ENCODE measurements around the gene CHP1.
"Not testable (repeated sequence)": the region's sequence is repeated elsewhere in the genome, so short reads cannot be mapped to it uniquely, and the experiment has no call there.

Gene CHP1

DNA sequence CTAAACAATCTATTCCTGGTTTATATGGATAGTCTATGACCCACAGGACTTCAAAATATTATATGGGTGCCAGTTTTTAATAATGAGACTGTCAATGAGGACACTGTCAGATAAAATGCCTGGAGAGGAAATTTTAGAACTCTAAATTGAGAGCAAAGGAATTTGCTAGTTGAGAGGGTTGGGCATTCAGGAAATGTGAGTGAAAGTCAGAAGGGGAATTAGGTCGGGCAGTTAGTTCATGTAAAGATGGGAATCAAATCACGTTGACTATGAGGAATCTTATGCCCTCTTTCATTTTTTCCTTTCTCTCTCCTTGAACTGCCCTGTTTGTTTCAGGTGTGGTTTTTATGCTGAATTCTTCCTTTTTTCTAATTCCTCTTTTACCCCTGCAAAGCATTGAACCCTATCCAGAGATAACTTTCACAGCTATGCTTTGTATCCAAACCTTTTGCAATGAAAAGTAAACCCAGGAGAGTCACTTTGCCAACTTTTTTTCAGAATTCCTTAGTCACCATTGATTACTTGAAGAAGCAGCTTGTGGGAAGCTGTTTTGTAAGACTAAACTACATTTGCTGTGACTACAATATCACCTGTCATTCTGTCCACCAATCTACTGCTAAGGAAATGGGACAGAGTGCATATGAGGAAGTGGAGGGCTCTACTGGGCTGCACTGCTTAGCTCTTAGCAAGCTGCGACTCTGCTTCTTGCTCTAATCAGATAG is 27.8 kb downstream of the CHP1 start:
- H3K27ac ChIP-seq = peak overlapping the region; percentile 42
- TF ChIP-seq, protein P1, sequence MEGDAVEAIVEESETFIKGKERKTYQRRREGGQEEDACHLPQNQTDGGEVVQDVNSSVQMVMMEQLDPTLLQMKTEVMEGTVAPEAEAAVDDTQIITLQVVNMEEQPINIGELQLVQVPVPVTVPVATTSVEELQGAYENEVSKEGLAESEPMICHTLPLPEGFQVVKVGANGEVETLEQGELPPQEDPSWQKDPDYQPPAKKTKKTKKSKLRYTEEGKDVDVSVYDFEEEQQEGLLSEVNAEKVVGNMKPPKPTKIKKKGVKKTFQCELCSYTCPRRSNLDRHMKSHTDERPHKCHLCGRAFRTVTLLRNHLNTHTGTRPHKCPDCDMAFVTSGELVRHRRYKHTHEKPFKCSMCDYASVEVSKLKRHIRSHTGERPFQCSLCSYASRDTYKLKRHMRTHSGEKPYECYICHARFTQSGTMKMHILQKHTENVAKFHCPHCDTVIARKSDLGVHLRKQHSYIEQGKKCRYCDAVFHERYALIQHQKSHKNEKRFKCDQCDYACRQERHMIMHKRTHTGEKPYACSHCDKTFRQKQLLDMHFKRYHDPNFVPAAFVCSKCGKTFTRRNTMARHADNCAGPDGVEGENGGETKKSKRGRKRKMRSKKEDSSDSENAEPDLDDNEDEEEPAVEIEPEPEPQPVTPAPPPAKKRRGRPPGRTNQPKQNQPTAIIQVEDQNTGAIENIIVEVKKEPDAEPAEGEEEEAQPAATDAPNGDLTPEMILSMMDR (conservative IDR thresholded peaks at IDR 0.05) = no peak

- peak overlapping the region; percentile 42 for H3K27ac ChIP-seq
- TF ChIP-seq, protein P1 (conservative IDR thresholded peaks at IDR 0.05) = no peak
Observed at GRCh38 chr15:41259546-41260189, 28.6 kb downstream of the CHP1 start.

GRCh38 chr15:41260924-41261323 is 29.9 kb downstream of the CHP1 start:
- not testable (repeated sequence) for H3K27ac ChIP-seq

DNA sequence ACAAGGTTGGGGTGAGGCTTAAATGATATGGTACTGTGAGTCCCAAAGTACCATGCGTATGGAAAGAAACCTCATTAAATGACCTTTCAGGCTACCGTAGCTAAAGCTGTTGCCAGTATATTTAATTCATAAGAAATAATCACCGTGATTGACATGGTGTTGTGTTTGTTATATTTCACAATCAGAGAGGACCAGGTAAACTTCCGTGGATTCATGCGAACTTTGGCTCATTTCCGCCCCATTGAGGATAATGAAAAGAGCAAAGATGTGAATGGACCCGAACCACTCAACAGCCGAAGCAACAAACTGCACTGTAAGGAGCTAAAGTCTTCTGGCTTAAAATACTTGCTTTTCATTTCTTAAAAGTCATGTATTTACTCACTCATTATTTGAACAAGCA is 31.5 kb downstream of the CHP1 start:
- TF ChIP-seq, protein P1 (conservative IDR thresholded peaks at IDR 0.05) = no peak
- H3K27ac ChIP-seq = no peak overlapping the region

GRCh38 chr15:41263891-41264351 is 32.9 kb downstream of the CHP1 start:
- H3K27ac ChIP-seq = no peak overlapping the region
- TF ChIP-seq, protein P1 (conservative IDR thresholded peaks at IDR 0.05) = no peak

DNA sequence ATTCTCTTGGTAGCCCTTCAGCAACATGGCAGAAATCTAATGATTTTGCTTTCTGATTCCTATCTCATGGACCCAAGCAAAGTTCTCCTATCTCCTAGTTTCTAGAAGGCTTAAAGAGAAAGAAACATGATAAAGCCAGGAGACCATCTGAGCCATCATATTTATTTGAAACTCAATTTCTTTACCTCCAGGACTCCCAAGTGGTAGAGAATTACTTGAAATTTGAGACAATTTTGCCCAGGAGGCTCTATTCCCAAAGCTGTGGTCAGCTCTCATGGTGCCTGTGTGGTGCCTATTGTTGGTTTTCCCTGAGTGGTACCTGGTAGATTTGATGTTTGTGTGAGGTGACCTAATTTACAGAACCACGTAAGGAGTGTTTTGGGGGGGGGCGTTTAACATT is 38.8 kb downstream of the CHP1 start:
- TF ChIP-seq, protein P1 (conservative IDR thresholded peaks at IDR 0.05) = no peak
- no peak overlapping the region for H3K27ac ChIP-seq

- TF ChIP-seq, protein P1 (conservative IDR thresholded peaks at IDR 0.05) = no peak
- H3K27ac ChIP-seq = no peak overlapping the region
Observed at GRCh38 chr15:41276831-41277230, 45.8 kb downstream of the CHP1 start.

GRCh38 chr15:41278319-41278718 is 47.3 kb downstream of the CHP1 start:
- no peak overlapping the region for H3K27ac ChIP-seq
- TF ChIP-seq, protein P1 (conservative IDR thresholded peaks at IDR 0.05) = no peak

Data from VCaP (cell line).